ENCODE results near the gene CDC123. TPM values are rescaled to one million over a fixed set of nuclear protein-coding genes. Genes with fewer than 3 reads are reported as not detected.

The CDC123 gene
- polyA plus RNA-seq, 2 of the 4 experiments (the other 2 are of a cell fraction): 164 to 195 TPM

DNA sequence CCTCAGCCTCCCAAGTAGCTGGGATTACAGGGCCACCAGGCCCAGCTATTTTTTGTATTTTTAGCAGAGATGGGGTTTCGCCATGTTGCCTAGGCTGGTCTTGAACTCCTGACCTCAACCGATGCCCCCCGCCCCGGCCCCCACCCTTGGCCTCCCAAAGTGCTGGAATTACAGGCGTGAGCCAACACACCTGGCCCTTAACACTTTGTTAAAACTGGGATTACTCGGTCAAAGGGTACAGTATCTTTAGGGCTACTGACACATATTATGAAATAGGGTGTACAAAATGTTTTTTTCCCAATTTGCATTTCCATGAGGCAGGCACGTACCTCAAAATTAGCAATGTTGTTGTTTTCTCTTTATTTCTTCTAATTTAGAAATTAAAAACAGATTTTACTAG is 11.8 kb upstream of the CDC123 start:
- Histone ChIP-seq H3K27ac (no peak overlapping the region), H3K4me2 (no peak overlapping the region), H3K4me1 (no peaks in the 10 kb centered on the region), H3K4me3 (no peak overlapping the region), H3K9me3 (no peaks in the 10 kb centered on the region)
- ChIA-PET POLR2A (no interaction called here), CTCF (interaction anchor here (1.5 kb wide), 1 partner anchor 9 kb away, joined by 3 read pairs; no protein-coding TSS in a partner anchor)
- no peak for TF ChIP-seq PHF8 (IDR thresholded peaks at IDR 0.05; ENCODE audit: borderline replicate concordance, low read depth)
- no peak for TF ChIP-seq RARB (CRISPR knock-in tag; IDR thresholded peaks at IDR 0.05)
- TF ChIP-seq TFCP2L1 (CRISPR knock-in tag; IDR thresholded peaks at IDR 0.05): no peak
- TF ChIP-seq ZSCAN20 (CRISPR knock-in tag; IDR thresholded peaks at IDR 0.05): no peak
- TF ChIP-seq REST (IDR thresholded peaks at IDR 0.05): no peak
- no peak for TF ChIP-seq NFE2L2 (conservative IDR thresholded peaks at IDR 0.05; ENCODE audit: low read length)
- no peak for TF ChIP-seq SMC3 (IDR thresholded peaks at IDR 0.05)
- FAIRE-seq (no peak), ATAC-seq (no peak), DNase-seq (ENCODE audit: low read depth in 1 of 2, low spot score in 1 of 2) (no peak)
- 91% methylated on average over 5 of the region's 7 CpGs for WGBS (ENCODE audit: missing lambda C conversion rate)

GRCh38 chr10:12186323-12186722 is 9.7 kb upstream of the CDC123 start:
- CTCF ChIA-PET: interaction anchor here (0.6 to 1.0 kb wide), 3 partner anchors 28 to 526 kb away, joined by 3 to 4 read pairs (median 3); no protein-coding TSS in a partner anchor
- H3K4me2 ChIP-seq: no peak overlapping the region

GRCh38 chr10:12187321-12187905 is 8.6 kb upstream of the CDC123 start:
- WGBS (ENCODE audit: missing lambda C conversion rate): 82% methylated on average over 5 of the region's 5 CpGs
- FAIRE-seq (no peak), ATAC-seq (no peak), DNase-seq (ENCODE audit: low read depth in 1 of 2, low spot score in 1 of 2) (no peak)
- Histone ChIP-seq H3K27ac (no peak overlapping the region), H3K4me1 (no peaks in the 10 kb centered on the region), H3K4me2 (no peak overlapping the region), H3K9me3 (no peaks in the 10 kb centered on the region), H3K4me3 (no peak overlapping the region)
- CTCF ChIA-PET: no interaction called here
- POLR2A ChIA-PET: no interaction called here
- TF ChIP-seq RAD21 (conservative IDR thresholded peaks at IDR 0.05 in 1 of 2, IDR thresholded peaks at IDR 0.05 in 1 of 2): no peak
- no peak for TF ChIP-seq MAFK (IDR thresholded peaks at IDR 0.05; ENCODE audit: partially characterized antibody)
- TF ChIP-seq REST (IDR thresholded peaks at IDR 0.05): no peak
- TF ChIP-seq TFCP2L1 (CRISPR knock-in tag; IDR thresholded peaks at IDR 0.05): no peak
- no peak for TF ChIP-seq ZSCAN20 (CRISPR knock-in tag; IDR thresholded peaks at IDR 0.05)
- TF ChIP-seq BHLHE40 (IDR thresholded peaks at IDR 0.05; ENCODE audit: low read depth, low read length): no peak
- no peak for TF ChIP-seq MYC (IDR thresholded peaks at IDR 0.05; ENCODE audit: borderline replicate concordance, low read length)
- TF ChIP-seq RARB (CRISPR knock-in tag; IDR thresholded peaks at IDR 0.05): no peak
- no peak for TF ChIP-seq MAX (IDR thresholded peaks at IDR 0.05)
- no peak for TF ChIP-seq TP53 (CRISPR knock-in tag; IDR thresholded peaks at IDR 0.05)
- no peak for TF ChIP-seq CHD2 (IDR thresholded peaks at IDR 0.05; ENCODE audit: low read length, partially characterized antibody)

More at GRCh38 chr10:12186323-12186722, 9.7 kb upstream of the CDC123 start:
- DNase-seq (ENCODE audit: low read depth in 1 of 2, low spot score in 1 of 2) (no peak), FAIRE-seq (no peak), ATAC-seq (no peak)
- Histone ChIP-seq H3K4me3 (no peak overlapping the region), H3K9me3 (no peaks in the 10 kb centered on the region), H3K4me1 (no peaks in the 10 kb centered on the region), H3K27ac (no peak overlapping the region)
- POLR2A ChIA-PET: no interaction called here
- WGBS (ENCODE audit: missing lambda C conversion rate): 85% methylated on average over 8 of the region's 8 CpGs
- TF ChIP-seq, protein P1, sequence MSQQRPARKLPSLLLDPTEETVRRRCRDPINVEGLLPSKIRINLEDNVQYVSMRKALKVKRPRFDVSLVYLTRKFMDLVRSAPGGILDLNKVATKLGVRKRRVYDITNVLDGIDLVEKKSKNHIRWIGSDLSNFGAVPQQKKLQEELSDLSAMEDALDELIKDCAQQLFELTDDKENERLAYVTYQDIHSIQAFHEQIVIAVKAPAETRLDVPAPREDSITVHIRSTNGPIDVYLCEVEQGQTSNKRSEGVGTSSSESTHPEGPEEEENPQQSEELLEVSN (IDR thresholded peaks at IDR 0.05; ENCODE audit: borderline replicate concordance, low read depth): no peak
